SHP77 treated with DMSO at 0.1 percent for 48 hours (cell line): ENCODE data around the gene CPS1.

Source experiments
- DNase-seq: peaks from one replicate; lab custom pipeline; 2025; lab: John Stamatoyannopoulos, UW

CPS1 gene

GRCh38 chr2:210681491-210681890, 125.1 kb downstream of the CPS1 start:
- no peak for DNase-seq

- DNase-seq, result no peak
Observed at GRCh38 chr2:210686401-210686800, 130.0 kb downstream of the CPS1 start.

GRCh38 chr2:210687786-210688470, 131.5 kb downstream of the CPS1 start:
- no peak for DNase-seq

GRCh38 chr2:210707900-210708299, 151.5 kb downstream of the CPS1 start:
- no peak for DNase-seq

- no peak for DNase-seq
Observed at GRCh38 chr2:210713122-210713521, 156.7 kb downstream of the CPS1 start.

GRCh38 chr2:210715560-210716082, 159.2 kb downstream of the CPS1 start:
- no peak for DNase-seq

GRCh38 chr2:210718503-210718902, 162.1 kb downstream of the CPS1 start:
- DNase-seq, result no peak

- no peak for DNase-seq
Observed at GRCh38 chr2:210722092-210722491, 165.7 kb downstream of the CPS1 start.

- no peak for DNase-seq
Observed at GRCh38 chr2:210727549-210727948, 171.2 kb downstream of the CPS1 start.
